Muscle of back (tissue), 11 donors: ENCODE measurements around the gene CADM1. TPM values are rescaled to one million over a fixed set of nuclear protein-coding genes. Genes with fewer than 3 reads are reported as not detected.

ENCODE experiments used
- DNase-seq, 3 donors: peaks; one replicate each; pipeline versions ENCODE4 v3.0.0 to v3.0.0-alpha.2; 2013
- polyA plus RNA-seq, 10 donors: library from polyadenylated mRNA; unstranded; fragments of 120-200 nt; gene quantifications; one replicate each; pipeline ENCODE4 v1.2.1, GENCODE V29; 2013; ENCODE audit not compliant: insufficient read length in 10 of 10

The CADM1 gene
- polyA plus RNA-seq, 10 donors, result 13.4 to 32.3 (median 26.3) TPM

DNA sequence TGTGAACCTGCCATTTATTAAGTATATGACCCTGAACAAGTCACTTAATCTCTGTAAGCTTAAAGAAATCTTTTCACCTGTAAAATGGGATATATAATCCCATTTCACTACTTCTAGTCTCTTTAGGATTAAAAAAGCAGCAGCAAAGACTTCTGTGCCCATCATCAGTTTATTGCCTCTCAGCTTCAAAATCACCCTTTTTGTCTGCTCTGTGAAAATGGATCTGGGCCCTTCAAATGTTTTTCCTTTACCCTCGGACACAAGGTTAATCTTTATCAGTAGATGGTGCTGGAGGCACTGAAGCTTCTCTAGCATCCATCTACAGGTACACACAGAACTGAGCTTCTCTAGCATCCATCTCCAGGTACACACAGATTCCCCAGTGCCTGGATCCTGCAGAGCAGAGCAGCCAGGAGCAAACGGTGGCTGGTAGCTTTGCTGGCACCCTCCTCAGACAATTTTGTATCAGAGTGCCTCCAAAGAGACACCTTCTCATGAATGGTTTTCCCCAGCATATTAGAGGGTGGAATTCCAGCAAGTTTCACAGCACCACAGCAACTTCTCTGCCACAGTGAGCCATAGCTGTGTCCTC, 56.8 kb downstream of the CADM1 start:
- DNase-seq, result no peak

DNA sequence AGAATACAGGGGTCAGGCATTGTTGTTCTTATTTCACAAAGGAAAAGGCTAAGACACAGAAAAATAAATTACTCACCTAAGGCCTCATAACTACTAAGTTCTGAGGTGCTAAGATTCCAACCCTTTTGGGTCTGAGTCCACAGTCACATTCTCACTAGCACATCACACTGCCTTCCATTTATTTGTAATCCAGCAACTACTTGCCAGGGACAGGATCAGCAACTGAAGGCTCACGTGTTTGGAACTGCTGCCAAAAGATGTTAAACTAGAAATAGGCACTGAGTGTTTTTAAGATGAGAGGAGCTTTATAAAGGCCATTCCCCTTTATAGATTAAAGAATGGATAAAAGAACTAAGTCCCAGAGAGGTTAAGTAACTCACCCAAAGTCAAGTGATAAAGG, 58.0 kb downstream of the CADM1 start:
- DNase-seq, result peak in 1 of 3 donors; percentile 8

DNA sequence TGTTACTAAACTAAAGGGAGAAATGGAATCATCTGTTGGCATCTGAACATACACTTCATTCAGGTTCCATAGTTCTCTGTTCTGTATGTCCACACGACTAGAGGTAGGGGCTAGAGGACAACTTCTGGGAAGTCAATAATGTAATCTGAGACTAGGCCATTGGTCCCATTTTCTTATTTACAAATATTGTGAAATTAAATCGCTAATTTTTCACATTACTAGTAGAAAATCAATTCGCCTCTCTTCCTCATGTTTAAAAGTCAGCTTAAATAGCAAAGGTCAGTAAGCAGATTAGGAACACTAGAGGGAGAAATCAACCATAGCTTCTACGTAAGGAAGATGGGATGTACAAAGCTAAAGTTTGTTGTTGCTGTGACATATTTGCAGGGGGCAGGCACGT, 59.7 kb downstream of the CADM1 start:
- no peak for DNase-seq

DNA sequence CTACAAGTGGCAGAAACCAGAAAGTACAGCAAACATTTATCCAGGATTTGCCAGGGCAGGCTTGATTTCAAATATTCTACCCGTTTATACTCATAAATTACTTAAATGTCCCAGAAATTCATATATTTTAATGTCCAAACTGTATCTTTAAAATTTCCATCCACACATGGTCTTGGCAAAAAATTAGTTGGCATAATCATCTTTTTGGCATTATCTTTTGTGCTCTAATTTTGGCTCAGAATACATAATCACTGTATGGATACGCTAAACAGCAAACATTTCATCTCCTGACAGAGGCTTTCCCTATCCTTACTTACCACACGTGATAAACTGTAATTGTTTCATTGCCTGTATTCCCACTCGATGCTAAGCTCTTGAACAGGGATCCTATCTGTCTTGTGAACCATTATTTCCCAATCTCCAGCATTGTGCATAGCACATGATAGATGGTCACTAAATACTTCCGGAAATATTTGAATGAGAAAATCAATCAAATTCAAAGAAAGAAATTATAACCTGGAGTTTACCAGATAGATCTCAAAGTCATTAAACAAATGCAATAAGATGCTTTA, 64.2 kb downstream of the CADM1 start:
- no peak for DNase-seq

DNA sequence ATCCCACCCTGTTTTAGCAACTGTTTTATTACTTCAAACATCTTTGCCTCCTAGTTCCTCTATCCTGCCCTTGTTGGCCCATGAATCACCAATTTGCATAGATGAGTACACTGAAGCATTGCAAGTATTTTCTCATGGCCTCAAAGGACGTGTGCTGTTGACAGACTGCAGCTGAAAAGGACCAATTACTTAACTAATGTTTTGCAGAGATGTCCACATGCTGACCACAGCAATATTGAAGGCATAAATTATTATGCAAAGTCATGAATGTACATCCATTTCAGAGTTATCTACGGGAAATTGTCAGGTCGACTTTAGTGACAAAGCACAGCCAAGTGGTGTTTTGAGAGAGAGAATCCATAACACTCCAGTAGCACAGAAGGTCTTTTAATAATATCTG, 64.8 kb downstream of the CADM1 start:
- DNase-seq, result no peak

DNA sequence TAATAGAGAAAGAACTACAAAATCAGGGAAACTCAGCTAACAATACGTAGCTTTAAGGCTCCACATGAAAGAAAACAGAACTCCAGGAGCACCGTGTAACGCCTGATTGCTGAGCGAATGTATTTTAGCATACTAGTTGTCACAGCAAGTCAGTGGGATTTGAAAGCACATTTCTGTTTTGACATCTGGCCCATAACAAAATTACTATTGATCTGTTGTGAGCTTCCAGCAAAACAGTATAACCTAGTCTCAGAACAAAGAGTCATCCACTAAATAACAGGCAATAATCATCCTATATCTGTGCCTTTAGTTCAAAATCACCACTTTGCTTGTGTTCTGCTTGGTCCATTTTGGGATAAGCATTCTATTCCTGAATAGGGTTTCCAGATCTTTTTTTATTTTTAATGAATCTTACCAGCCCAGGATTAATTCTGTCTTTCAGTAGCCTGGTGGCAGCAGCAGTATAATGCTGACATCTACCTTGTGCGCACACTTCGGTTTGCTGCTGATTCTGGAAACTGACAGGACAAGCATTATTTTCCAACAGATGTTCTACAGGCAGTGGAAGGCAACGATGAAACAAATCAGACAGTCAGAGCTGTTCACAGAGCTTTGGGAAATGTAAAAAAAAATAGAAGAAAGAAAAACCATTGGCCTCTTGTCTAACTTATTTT, 66.2 kb downstream of the CADM1 start:
- DNase-seq, result no peak

DNA sequence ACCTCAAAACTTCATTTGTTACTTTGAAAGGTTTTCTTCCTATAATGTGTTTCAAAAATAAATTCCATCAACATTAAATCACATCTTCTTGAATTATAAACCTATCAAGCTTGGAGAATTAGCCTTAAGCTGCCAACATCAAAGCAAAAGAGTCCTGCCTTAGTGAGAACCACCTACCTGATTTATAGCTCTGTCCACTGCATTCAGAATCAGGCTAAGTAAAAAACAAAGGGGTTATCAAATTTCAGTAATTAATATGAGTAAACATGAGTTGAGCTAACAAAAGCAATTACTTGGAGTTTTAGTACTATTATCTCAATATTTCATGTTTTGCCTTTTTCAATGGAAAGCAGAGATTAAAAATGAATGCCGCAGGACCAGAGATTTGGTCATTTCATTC, 73.9 kb downstream of the CADM1 start:
- no peak for DNase-seq

DNA sequence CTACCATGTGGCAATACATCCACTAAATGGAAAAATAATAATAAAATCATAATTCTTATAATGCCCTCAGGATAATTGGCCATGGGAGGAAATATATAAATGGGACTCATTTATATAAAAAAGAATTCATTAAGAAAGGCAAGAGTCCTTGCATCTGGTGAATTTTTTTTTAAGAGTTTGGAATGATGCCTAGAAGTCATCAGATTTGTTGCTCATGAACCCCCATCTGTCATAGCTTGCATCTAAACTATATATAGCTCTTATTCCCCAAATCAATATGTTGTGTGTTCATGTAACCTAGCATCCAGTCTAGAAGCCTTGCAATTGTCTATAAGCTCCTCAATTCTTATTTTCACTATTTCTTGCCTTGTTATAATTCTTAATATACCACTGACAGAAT, 75.9 kb downstream of the CADM1 start:
- no peak for DNase-seq

DNA sequence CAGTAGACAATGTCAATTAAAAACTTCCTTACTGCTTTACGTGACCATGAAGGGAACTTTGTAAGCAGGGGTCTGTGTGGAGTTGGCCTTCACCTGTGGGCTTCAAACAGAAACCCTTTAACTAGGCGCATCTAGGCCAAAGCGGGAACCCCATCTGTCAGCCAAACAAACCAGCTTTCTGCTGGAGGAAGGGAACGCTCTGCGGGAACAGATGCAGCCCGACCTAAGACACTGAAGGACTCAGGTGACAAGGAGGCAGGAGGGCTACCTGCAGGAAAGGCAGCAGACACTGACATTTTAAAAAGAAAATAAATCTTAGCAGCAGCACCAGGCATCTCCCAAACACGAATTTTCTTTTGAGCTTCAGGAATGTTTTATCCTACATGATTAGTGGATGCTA, 78.4 kb downstream of the CADM1 start:
- DNase-seq, result no peak

DNA sequence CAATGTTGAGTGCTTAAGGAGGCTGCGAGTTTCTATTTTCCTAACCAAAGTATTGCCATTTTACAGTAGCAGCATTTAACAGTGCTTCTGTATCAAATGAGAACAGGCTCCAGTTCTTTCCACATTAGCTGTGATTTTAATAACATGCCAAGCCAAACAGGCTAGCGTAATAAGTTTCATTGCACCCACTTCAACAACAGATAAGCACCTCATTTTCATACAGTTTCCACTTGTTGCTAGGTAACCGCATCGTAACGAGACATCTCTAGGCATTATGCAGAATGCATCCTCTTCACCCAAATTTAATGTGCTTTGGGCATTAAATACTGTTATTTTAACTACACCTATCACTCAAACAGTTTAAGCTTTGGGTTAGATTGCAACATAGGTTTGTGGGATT, 79.0 kb downstream of the CADM1 start:
- DNase-seq, result no peak

DNA sequence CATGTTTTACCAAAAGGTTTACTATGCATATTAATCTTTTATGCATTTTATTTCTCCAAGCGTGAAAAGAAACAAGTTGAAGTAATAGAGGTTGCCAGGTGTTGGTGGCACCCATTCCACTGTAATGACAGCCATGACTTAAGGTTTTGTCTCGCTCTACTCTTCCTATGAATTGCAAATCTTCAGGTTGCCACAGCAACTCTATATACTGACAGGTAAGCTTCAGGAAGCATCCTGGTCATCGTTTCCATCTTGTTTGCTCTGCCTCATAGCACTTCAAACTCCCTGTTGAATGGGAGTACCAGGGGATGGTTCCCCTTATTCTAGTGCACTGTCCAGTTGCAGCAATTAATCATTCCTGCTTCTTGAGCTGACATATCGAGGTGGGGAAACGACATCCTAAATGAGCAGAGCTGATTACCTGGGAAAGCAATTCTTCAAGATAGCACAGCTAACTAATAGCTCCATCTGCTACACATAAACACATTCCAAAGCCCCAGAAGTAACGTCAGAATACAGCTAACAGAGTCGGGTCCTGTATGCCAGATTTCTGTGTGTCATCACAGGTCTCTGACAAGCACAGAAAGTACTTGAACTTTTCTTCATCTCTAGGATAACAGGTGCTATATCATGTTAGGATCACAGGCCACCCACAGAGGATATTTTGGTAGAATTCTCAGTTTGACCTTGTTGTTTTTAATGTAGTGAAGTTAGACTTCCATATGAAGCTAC, 80.3 kb downstream of the CADM1 start:
- no peak for DNase-seq

DNA sequence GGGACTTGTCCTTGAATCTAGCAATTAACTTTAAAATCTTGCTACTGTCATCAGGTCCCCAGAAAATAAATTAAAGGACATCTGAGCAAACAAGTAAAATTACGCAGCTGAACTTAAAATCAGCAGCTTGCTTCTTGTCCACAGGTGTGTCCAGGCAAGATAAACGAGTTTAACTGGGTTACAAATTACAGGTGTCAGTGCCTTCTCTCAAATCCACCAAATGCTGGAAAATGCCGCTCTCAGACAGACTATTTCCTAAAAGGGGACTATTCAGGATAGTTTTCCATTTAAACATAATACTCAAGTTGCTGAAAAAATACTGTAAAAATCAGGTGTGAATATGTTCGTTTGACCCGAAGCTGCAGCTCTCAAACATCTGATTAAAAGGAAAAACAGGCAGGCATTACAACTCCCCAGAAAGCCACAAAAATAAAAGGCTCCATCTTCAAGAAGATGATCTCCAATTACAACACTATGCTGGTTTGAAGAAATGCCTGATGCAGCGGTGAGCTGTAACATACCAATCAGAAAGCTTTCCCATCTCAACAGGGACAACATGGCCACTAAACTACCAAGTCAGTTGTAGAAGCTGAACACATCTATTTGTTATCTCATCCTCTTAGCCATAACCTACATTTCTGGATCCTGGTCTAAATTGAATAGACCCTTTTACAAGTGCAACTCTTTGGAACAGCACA, 82.1 kb downstream of the CADM1 start:
- DNase-seq, result no peak

DNA sequence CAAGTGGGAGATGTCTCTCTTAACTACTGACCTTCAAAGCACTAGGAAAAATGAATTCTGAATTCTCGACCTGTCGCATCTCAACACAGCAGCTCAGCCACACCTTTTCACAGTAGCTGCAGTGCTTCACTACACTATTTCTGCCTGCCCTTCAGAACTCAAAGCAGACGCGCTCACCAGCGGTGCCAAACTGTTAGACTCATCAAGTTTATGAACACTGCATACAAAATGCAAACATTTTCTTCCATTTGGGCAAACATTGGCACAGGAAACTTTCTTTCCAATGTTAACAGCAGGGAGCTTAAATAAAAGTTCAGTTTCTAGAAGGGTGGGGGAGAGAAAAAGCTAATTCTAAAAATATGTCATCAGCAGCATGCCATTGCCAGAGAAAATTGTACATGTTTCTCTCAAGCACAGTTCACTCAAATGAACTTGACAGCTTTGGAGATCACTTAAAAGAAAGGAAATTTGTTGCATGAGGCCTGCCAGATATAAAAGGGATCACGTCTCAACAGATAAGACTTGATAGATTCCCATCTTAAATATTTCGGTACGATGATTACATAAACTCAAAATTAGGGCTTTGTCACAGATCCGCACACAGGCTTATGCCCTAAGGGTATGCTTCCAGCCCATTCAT, 82.7 kb downstream of the CADM1 start:
- DNase-seq, result no peak

DNA sequence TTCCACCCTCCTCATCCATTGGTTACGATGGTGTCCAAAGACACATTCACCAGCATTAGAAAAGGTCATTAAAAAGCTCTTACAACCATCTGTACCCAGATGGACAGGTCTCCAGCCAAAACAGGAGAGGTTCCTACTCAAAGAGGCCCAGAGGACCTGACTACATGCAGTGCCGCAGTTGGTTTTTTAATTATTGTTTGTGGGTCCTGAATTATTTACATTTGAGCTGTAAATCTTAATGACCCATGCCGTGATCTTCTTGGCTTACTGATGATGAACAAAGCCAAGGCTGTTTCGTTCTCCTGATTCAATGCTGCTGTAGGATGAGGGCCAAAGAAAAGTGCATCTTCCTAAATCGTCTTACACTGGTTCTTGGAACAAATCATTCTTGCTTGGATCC, 83.7 kb downstream of the CADM1 start:
- no peak for DNase-seq

DNA sequence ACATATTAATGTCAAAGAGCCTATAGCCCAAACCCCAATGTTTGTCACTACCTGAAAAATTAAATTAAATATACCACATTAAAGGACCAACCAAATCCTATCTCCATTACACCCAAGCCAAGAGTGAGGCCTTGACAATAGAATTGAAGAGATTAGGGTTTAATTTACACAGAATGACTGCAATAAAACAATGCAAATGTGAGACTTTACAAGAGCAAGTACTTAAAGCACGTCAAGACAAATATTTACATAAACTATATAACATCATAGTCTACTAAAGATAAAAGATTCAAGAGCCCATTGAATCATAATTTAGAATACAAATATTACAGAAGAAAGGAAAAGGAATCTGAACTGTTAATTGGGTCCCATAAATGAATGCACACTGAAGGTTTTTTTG, 85.6 kb downstream of the CADM1 start:
- no peak for DNase-seq

DNA sequence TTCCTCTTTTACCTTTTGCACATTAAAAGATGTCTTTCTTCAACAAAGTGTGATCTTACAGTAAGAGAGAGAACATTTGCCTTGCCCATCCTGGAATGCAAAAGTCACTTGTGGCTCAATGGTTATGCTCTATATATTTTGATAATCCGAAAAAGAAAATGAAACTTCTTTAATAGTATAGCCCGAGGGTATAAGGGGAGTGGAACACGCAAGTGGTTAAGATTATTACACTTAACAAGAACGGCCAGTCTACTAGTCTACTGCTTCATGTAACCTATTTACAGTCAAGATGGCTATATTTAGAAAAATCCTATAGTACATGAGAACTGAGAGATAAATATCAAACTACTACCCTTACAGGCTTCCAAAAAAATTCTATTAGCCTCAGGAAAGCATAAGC, 86.1 kb downstream of the CADM1 start:
- no peak for DNase-seq

DNA sequence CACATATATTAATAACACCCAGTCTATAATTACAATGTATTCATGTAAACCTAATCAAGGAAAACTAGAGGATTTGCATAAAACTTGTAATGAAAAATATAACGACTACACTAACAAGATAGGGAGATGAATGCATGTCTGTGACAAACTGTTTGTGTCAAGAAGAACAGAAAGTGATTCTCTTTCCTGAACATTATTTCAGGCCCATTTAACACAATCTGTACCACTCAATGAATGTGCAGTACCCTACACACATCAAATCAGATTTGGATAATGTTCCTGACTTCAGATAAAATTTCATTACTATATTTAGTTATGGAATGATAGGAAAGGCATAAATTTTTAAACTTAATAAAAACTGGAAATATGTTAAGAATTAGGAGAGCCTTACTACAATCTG, 93.1 kb downstream of the CADM1 start:
- DNase-seq, result no peak

DNA sequence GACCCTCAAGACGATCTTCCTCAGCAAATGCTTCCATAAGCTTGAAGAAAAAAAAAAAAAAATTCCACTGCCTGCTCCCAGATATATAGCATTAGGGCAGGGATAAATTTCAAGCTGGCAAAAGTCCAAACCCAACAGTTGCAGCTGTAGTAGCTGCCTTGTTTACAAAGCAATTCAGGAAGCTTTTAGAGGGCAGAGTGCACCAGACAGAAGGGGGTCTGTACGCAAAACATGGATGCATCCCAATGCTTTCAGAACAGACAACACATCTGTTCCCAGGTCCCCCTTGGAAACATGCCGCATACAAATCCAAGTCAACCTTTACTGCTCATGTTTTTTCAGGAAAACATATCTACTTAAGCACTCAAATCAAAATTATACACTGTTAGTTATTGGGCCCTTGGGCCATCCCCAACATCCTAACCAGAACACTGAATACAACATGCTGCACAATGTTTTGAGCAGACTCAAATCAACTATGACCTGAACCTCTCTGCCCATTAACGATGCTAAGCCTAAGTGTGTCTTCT, 94.5 kb downstream of the CADM1 start:
- peak; percentile 64 to 89 (median 65) for DNase-seq

DNA sequence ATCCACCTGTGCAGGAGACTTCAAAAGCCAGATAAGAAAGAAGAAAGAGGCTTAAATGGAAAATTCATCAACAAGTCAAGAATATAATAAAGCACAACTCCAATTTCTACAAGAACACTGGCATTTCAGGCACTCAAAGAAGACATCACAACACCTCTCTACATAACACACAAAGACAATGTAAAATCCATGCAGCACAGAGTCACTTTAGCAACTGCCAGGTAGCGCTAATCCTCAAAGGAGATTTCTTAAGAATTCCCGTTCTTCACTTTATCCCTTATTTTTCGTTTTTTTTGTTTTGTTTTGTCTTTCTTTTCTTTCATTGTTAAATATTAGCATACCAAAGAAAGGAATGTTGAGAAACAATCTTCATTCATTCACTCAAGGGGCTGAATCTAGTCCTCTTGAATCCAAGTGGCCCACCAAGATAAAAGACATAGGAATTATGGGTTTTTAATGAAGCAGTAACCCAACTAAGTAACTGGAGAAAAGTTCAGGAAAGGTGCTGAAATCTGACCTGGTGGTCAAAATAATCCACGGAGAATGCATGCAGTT, 95.0 kb downstream of the CADM1 start:
- DNase-seq, result peak in 1 of 3 donors; percentile 14

DNA sequence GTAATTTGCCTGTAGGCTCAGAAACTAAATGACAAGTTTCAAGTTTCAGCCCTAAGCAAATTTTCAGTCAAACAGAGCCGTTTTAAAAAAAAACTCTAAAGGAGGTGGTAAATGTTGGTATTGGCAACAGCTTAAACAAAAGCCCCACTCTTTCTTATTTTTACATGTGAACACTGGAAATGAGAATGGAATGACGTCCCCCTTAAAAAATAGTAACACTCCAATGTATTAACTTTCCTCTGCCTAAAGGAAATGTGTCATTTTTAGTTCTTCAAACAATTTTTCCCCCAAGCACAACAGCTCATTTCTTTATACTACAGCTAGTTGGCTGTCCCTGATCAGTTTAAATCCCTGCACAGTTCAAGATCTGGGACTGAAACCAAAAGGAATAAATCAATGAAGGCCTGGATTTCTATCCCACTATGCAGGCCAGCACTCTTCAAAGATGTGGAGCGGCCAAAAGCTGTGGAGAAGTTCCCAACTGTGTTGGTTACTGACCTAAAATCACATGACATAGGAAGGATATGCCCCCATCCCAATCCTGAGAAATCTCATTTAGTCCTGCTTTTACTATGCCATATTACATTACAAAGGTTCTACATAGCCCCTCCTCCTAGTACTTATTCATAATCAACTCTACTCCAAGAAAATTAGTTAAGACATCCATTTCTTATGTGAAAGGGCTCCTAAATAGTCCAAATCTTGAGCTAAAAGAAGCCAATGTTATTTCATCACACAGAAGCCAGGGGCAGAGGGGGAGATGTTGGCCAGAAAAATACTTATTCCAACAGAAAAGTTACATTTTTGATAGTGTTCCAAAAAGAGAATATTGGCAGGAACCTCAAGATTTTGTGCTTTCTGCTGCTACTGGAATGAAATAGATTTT, 95.9 kb downstream of the CADM1 start:
- DNase-seq, result peak; percentile 78 to 95 (median 90)
